ENCODE data around the gene SORBS1.

SORBS1 gene

DNA sequence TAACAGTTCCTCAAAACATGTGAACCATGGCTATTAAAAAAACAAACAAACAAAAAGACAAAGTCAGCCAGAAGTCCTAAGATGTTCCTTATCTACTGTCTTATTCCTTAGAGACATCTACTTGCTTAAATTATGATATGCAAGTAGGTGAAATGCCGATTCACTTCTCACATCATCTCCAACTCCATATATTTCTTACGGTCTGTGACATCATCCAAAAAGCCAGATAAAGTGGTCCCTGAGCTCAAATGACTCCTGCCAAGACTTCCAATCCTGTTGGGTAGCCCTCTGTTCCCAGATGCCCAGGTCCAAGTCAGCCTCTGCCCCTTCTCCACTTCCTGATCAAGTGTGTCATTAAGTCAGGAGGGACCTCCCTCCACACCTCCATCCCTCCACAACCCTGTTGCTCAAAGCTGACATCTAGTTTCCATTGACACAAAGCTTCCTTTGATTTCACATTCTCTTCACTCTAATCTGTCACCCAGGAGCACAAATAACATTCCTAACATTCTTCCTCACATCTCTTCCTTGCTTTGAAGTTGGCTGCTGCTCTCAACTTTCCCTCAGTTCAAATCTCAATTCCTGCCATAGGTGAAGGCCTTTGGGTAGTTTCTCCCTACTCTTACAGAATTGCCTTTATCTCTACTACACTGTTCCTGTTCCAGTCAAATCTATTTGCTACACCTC is 214.3 kb downstream of the SORBS1 start:
- no peak for DNase-seq (ENCODE audit: low read depth)

- no peak for DNase-seq (ENCODE audit: low read depth)
Measured at GRCh38 chr10:95343573-95343972, 217.6 kb downstream of the SORBS1 start.

DNA sequence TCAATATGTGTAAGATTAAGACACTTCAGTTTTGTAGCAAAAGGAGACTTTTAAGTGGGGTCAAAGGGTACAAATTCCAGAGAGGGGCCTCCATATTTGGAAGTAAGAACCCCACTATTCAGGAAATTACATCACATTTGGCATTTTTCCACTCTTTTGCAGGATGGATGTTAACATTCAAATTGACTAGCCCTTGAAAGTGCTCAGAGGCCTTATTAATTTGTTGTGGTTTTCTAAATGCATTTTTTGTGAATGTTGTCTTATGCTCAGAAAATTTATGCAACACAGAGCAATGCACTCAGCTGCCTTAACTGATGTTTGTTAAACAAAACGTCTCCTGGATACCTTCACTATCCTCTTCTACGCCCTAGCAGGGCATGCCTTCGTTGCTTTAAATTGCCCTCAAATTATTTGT is 219.4 kb downstream of the SORBS1 start:
- peak; percentile 27 for DNase-seq (ENCODE audit: low read depth)

GRCh38 chr10:95339863-95340262 is 221.3 kb downstream of the SORBS1 start:
- DNase-seq (ENCODE audit: low read depth) = no peak

DNA sequence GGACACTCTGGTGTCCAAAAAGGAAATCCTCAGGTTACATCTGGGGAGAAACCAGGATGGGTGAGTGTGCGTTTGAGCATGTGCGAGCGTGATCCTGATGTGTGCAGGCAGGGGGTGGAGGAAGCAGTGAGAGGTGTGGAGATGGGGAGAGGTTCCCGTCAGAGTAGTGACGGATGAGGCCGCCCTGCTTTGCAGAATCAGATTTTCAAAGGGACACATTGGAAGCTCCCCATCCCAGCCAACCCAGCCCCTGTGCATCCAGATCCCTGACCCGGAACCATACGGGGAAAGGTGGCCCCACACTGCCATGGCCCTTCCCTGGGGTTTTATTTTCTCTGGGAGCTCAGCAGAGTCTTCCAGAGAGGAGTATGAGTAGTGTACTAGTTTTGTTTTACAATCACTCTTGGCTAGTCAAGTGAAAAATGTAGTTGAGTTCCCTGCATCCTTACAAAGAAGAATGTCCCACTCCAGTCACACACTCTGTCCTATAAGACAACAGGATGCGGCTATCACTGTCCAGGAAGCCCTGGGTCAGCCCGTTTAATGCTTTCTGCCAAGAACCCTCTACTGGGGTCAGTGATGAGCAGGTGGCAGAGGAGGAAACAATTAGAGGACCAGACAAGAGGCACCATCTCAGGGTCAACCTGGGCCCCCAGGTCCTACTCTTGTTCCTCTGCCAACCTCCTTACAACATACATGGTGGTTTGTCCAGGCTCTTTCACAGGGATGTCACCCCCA is 223.6 kb downstream of the SORBS1 start:
- no peak for DNase-seq (ENCODE audit: low read depth)

GRCh38 chr10:95336702-95337101 is 224.5 kb downstream of the SORBS1 start:
- no peak for DNase-seq (ENCODE audit: low read depth)

DNA sequence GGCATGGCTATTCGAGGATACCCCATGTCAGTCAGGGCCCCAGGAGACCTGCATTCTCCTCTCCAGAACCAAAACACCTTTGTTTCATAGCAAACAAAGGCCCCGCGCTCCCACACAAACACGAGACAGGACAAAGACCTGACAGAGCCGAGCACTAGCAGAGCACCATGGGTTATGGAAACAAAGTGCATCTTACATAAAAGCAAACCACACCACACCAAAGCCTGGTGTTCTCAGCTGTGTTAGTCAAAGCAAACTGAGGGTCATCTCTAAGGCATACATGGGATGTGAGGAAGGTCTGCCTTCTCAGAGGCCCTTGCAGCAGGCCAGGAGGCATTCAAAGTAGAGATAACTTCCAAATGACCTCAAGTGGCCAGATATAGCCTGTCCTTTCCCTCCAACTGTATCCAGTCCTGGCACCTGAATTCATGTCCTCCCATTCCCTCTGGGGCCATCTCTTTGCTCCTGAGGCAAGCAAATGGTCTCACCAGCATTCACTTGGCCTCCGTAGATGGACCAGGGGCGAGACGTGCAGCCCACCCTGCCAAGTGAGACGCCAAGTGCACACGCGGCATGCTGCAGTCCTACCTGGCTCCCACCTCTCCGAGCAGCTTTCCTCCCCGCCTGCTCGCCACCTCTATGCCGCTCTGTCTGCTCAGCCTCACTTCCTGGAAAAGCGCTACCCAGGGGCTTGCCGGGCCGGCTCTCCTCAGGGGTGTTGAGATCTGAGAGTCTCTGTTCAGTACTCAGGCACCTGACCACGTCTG is 225.1 kb downstream of the SORBS1 start:
- no peak for DNase-seq (ENCODE audit: low read depth)

DNA sequence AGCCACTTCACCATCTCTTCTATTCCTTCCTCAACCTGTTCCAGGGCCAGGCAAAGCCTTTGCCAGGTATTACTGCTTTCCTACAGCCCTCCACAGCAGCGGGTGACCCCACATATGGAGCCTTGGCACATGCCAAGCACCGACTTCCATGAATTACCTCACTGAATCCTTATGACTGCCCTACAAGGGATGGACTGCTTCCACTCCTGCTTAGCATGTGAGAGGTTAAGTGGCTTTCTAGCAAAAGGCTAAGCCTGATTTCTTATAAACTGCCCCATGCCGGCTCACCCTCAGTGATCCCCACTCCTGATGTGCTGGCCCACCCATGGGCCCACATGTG is 226.4 kb downstream of the SORBS1 start:
- no peak for DNase-seq (ENCODE audit: low read depth)

- DNase-seq (ENCODE audit: low read depth) = peak; percentile 22
Measured at GRCh38 chr10:95333997-95334804, 227.0 kb downstream of the SORBS1 start.

GRCh38 chr10:95332666-95333249 is 228.4 kb downstream of the SORBS1 start:
- DNase-seq (ENCODE audit: low read depth) = no peak

GRCh38 chr10:95331596-95332130 is 229.5 kb downstream of the SORBS1 start:
- no peak for DNase-seq (ENCODE audit: low read depth)

DNA sequence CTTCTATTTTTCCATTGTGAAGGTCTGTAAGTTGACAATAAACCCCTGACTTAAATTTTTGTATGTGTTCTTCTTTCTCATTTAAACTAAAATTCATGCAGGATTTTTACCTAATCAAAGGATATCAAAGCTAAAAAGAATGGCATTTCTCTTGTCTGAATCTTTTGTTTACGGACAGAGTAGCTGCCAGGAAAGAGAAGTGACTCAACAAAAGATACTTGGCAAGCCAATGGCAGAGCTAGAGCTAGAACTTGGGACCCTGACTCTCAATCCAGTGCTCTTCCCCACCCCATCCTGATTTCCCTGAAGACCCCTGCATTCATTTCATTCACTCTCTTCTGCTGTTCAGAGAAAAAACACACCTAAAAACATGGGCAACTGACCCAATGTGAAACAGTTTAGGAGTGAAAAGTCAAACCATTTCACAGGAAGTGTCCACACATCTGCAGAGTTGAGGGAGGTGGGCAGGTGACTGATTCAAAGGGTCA is 230.2 kb downstream of the SORBS1 start:
- DNase-seq (ENCODE audit: low read depth) = no peak

- no peak for DNase-seq (ENCODE audit: low read depth)
Measured at GRCh38 chr10:95329296-95329695, 231.9 kb downstream of the SORBS1 start.

DNA sequence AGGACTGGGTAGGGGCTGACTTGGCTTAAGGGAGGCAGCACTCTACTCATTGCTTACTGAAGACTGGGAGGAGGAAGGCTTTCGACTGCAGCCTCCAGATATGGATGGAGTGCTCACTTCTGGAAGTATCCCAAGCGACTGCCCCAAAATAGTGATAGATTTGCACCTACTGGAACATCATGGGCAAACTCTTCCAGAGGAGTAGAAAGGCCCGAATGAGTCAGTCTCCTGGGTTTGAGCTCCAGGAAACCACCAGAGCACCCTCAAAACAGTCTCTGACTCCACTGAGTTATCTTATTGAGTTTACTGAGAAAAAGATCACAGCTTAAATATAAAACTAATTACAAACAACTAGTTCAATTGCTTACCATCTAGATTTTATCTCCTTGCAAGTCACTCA is 233.2 kb downstream of the SORBS1 start:
- DNase-seq (ENCODE audit: low read depth) = no peak

- DNase-seq (ENCODE audit: low read depth) = no peak
Measured at GRCh38 chr10:95327367-95327766, 233.8 kb downstream of the SORBS1 start.

DNA sequence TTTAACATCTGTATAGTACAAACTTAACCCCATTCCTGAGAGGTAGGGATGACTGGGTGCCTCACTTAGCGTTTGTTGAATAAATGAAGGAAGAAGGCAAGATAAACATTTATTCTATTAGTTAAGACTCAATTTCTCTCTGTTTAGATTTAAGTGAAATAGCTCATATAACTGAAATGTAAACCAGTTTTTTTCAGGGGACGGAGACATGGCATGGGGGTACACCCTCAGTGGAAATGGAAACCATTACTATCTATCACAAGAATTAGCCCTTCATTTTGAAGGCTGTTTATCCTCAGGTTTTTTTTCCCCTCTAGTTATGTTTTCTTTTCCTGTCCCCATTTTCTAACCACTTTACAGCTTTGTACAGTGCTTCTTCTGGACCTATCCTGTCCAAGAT is 234.8 kb downstream of the SORBS1 start:
- no peak for DNase-seq (ENCODE audit: low read depth)

- no peak for DNase-seq (ENCODE audit: low read depth)
Measured at GRCh38 chr10:95325863-95326262, 235.3 kb downstream of the SORBS1 start.

DNA sequence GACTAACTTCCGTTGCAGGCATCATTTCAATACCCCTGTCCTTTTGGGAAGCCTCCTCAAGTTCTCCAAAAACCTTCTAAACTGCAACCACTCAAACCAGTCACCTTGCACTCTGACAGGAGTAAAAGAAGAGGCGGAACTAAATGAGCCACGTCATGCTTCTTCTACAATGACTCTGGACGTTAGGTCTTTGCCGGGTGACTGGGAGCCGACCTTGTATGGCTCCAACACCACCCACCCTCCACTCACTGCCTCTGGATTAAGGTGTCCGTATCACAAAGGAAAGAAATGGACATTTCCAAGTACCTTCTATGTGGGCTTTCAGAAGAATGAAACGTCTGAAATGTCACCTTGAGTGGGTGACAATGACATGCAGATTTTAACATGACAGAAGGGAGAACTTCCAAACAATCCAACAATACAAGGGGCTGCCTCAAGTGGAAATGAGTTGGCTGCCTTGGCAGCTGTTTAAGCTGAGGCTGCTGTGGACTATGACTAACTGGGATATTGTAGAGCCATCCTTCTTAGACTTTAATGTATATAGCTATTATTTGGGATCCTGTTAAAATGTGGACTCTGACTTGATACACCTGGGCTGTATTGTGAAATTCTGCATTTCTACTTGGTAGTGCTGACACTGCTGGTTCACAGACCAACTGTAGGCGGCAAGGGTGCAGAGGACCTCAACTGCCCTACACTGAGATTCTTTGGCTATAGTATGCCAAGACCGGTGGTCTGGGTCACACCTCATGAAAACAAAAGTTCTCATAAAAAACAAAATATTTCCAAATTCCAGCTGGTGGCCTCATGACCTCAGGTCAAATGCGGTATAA is 236.5 kb downstream of the SORBS1 start:
- no peak for DNase-seq (ENCODE audit: low read depth)

GRCh38 chr10:95321554-95322301 is 239.4 kb downstream of the SORBS1 start:
- no peak for DNase-seq (ENCODE audit: low read depth)

DNA sequence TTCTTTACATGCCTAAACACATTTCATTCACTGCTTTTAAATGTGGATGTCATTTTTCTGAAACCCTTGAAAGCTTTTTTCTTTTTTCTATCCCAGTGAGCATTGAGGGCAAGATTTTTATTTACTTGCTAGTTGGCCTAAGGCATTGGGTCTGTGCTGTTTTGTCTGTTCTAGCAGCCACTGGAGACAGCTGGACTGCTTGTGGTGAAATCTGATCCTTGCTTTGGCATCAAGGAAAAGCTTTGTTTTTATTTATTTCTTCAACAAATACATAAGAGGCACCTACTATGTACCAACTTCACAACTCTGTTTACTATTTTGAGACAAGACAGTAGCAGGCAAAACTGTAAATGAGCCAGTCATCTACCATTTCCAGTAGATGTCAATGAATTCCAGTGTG is 241.9 kb downstream of the SORBS1 start:
- DNase-seq (ENCODE audit: low read depth) = no peak
